Measurements from ENCODE around the gene DPP10.

Gene DPP10

DNA sequence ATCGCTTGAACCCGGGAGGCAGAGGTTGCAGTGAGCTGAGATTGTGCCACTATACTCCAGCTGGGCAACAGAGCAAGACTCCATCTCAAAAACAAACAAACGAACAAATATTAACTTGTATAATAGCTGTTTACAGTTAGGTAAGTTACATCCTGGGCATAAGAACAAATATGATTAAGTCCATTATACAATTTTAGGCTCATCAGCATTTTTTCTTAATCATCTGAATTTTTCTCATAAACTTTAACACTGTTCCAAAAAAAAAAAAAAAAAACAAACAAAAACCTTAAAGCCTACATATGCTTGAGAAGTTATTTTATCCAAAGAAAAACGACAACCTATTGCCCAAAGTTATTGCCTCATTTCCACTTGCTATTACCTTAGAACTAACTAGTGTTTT, 1042.5 kb downstream of the DPP10 start:
- no peak for DNase-seq

DNA sequence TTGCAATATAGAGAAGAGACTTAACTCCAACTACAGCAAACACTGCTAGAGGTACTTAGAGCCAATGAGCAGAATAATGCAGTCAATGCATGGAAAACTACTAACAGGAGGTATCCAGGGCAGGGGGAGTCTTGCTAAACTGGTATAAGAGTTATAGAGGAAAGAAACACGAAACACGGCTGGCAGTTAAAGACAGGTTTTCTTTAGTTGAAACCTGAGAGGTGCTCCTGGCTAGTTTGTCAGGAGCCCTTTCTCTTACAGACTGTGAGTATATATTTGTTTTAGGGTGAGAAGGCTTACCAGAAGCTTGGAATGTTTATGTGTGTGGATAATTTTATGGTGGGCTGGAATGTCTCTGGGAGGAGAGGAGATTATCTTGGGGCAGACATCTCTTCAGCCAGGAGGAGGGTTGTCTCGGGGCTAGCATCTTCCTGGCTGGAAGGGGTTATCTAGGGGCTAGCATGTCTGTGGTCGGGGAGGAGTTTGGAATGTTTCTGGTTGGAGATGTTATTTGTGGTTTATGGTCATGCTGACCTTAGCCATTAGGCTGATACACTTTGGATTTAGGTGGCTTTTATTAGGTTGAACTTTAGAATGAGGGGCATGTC, 1048.8 kb downstream of the DPP10 start:
- no peak for DNase-seq

- DNase-seq, result no peak
Measured at GRCh38 chr2:115505331-115505730, 1062.9 kb downstream of the DPP10 start.

GRCh38 chr2:115520727-115521126, 1078.3 kb downstream of the DPP10 start:
- DNase-seq, result no peak

DNA sequence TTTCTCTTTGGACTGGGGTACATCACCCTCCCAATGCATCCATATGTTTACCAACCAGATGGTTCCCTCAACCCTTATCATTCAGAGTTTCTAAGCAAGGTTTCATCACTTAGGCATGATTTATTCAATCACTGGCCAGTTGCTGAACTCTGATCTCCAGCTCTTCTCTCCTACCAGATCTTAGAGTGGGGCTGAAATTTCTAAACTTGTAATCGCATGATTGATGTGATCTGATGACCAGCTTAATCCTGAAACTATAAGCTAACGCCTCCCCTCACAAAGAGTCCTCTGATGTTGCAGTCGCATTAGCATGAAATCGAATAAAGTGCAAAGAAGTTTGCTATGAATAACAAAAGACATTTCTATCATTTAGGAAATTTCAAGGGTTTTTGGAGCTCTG, 1082.0 kb downstream of the DPP10 start:
- DNase-seq, result no peak

GRCh38 chr2:115529627-115530026, 1087.2 kb downstream of the DPP10 start:
- DNase-seq, result no peak

GRCh38 chr2:115533081-115533480, 1090.6 kb downstream of the DPP10 start:
- DNase-seq, result no peak

GRCh38 chr2:115541814-115542213, 1099.4 kb downstream of the DPP10 start:
- DNase-seq, result no peak

- no peak for DNase-seq
Measured at GRCh38 chr2:115542331-115542730, 1099.9 kb downstream of the DPP10 start.

- DNase-seq, result no peak
Measured at GRCh38 chr2:115543024-115543423, 1100.6 kb downstream of the DPP10 start.

GRCh38 chr2:115543461-115543860, 1101.0 kb downstream of the DPP10 start:
- DNase-seq, result no peak

- DNase-seq, result no peak
Measured at GRCh38 chr2:115549611-115550130, 1107.2 kb downstream of the DPP10 start.

GRCh38 chr2:115552726-115553125, 1110.3 kb downstream of the DPP10 start:
- no peak for DNase-seq

GRCh38 chr2:115554153-115554552, 1111.7 kb downstream of the DPP10 start:
- DNase-seq, result no peak

DNA sequence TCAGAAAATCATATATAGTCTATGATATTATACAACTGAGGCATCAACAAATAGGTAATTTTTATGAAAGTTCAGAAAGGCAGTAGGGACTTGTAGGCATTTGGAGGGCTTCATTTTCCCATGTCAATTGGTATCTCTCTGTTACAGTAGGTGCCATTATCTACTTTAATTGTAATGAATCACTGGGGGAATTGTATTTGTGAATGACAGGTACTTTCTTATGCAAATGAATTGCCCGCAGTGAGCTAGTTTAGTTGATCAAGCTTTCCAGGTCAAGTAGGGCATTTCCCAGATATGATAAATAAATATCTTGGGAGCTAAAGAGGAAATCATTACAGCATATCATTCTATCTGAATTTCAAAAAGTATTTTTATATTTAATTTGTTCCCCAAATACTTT, 1116.3 kb downstream of the DPP10 start:
- no peak for DNase-seq

- no peak for DNase-seq
Measured at GRCh38 chr2:115560666-115561065, 1118.2 kb downstream of the DPP10 start.

- DNase-seq, result no peak
Measured at GRCh38 chr2:115568643-115569042, 1126.2 kb downstream of the DPP10 start.

DNA sequence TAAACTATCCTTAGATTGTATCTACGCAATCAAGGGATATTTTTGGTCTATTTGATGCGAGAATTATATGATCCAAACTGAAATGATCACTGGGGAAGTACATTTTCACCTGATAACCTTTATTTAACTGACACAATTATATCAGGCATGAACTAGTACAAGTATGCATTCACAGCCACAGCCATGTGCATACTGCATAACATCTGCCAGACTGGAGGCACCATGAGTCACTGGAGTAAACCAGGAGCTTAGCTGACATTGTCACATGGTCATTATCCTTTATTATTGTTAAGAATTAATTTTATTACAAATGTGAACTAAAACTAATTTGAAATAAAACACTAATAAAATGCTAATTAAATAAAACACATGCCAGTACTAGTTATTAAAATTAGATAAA, 1127.1 kb downstream of the DPP10 start:
- no peak for DNase-seq

- no peak for DNase-seq
Measured at GRCh38 chr2:115572746-115573145, 1130.3 kb downstream of the DPP10 start.

DNA sequence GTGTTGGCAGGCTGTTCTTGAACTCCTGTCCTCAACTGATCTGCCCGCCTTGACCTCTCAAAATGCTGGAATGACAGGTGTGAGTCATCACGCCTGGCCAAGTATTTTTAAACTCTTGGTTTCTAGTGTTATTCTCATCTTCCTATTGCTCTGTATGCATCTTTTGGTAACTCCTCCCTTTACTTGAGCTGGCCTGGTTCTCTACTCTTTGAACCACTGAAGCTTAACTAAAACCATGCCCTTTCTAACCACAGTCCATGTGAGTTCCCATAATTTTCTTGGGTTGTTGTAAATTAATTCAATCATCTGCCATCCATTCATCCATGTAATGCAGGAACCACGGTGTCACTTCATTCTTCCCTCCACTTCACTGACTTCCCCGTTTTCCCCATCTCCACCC, 1131.3 kb downstream of the DPP10 start:
- DNase-seq, result no peak

- DNase-seq, result no peak
Measured at GRCh38 chr2:115574667-115575066, 1132.2 kb downstream of the DPP10 start.

DNA sequence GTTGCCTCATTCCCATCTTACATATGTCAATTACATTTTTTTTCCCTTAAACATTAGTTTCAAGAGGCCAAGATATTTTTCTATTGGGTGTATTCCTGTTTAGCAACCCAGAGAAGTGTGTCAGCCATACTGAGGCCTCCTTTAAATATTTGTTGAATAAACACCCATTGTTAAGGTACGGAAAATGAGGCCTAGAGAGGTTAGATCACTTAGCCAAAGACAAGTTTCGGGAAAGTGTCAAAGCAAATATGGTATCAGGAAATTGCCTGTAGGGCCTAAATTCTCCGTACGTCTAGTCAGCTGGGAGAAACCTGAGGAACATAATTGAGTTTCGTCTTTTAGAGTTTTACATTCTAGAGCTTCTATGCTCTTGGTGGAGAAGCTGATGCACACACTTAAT, 1138.3 kb downstream of the DPP10 start:
- DNase-seq, result no peak

DNA sequence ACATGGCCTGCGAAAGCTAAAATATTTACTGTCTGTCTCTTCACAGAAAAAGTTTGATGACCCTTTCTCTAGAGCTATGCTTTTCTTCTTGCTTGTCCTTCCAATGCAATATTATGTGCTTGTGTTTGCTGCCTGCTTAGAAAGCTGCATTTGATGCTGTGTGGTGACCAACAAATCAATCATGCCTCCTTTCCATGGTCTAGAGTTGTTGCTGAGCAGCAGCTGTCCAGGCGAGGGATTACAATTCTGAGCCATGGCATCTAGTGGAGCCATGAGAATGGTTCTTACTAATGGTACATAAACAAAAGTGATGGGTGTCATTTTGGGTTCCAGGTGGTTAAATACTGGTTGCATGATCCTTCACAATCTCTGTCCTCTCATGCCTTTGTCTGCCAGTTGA, 1142.1 kb downstream of the DPP10 start:
- no peak for DNase-seq

GRCh38 chr2:115596659-115597375, 1154.4 kb downstream of the DPP10 start:
- no peak for DNase-seq

DNA sequence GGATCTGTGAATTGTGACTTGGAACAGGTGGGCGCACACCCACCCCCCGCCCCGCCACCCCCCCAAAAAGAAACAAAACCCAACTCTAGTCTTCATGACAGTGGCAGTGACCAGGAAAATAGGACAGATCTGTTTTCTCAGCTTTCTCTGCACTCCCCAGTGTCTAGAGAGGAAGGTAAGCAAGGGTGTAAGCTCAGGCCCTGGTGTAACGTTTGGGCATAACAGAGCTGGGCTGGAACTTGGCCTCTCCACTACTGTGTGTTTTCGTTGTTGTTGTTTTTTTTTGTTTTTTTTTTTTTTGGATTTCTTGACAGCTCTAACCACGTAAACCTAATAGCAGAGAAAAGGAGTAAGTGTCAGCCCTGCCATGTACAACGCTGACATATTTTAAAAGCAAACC, 1160.8 kb downstream of the DPP10 start:
- DNase-seq, result no peak
